RCC 7860 (cell line): ENCODE measurements around the gene HIVEP3.
A peak's percentile ranks its signal among the peaks of the same experiment; 100 is the strongest.

Experiments used
- DNase-seq: peaks from one replicate; pipeline ENCODE4 v3.0.0-alpha.2; 2015; ENCODE audit warnings: low spot score
- FAIRE-seq: peaks from 2 replicates; lab custom pipeline; 2012; peaks lifted over from hg19 to GRCh38; lab: Jason Lieb, UNC

HIVEP3 gene

DNA sequence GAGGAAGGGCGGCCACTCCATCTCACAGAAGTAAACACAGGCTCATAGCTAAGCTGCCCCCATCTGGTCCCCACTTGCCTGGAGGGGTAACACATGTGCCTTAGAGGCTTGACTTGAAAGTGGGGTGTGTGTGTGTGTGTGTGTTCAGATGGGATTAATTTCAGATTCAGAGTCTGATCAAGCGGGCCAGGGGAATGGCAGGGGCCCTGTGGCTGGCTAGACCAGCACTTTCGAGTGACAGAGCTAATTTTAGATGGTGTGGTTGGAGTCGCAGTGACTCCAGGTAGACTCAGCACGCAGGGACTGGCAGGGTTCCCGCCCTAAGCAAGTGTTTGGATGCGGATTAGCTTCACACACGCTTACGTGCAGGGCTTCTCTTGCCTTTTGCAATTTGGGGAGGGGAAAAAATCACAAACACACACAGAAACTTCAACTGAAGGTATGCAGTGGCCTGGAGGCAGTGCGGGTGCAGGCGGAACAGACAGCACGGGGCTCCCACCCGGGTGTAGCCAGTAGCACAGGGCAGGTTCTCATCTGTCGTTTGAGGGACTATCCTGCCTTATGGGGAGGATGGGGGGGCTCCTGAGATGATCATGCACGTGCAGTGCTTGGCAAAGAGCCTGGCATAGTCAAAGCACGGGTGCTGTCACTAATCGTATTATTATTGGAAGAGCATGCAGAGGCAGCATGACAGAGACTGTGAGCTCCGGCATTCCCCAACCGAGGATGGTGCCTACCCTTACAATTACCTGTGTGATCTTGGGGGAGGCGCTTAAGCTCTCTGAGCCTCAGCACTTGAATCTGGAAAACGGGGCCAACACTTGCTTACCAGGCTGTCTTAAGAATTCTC is 435.5 kb downstream of the HIVEP3 start:
- DNase-seq (no peak), FAIRE-seq (no peak)

DNA sequence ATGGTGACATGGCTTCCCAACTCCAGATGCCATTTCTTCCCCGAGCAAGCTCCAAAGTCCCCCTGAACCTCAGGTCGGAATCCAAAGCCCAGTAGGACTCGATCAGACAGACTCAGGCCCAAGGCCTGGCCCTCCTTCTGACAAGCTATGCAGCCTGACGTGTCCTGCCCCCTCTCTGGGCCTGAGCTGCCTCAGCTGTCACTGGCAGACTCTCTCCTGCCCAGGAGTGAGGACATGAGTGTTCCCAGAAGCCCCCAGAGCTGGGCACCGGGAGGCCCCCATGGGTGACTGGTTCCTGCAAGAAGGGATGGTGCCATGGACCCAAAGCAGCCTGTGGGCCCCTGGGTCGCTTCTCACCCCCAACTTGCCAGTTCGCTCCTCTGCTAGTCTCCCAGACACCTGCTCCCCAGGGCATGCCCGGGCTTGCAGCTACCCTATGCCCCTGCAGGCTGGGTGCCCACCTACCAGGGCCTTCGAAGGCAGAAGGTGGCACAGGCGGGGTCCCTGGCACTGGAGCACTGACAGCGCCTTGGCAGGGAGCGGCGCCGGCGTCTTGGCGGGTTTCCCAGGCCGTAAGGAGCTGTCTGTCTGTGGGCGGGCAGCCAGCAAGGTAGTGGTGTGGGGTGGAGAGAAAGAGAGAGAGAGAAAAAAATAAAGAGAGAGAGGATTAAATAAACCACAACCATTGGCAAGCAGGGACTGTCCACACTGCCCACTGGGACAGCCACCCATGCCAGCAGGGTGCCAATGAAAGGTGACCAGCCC is 436.5 kb downstream of the HIVEP3 start:
- peak; percentile 71 for FAIRE-seq
- DNase-seq = peak; percentile 74

DNA sequence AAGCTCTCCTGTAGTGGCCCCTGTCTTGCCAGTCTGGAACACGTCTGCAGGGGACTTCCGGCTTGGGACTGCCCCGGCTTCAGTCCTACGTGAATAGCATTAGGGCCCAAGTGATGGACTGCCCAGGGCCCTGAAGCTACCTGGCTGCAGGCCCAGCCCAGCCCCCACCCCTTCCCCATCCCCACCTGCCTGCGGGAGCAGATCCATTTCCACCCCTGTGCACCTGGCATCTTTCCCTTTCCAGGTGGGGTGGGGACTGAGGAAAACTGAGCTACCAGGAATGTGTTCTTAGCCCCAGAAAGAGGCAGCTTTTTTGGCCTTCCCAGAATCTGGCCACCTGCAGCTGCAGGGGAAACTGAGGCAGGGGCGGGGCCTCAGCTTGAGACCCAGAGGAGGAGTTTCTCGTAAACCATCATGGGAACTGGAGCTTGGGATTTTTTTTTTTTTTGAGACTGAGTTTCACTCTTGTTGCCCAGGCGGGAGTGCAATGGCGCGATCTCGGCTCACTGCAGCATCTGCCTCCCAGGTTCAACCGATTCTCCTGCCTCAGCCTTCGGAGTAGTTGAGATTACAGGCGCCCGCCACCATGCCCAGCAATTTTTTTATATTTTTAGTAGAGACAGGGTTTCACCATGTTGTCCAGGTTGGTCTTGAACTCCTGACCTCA is 437.5 kb downstream of the HIVEP3 start:
- DNase-seq = no peak
- FAIRE-seq = no peak

DNA sequence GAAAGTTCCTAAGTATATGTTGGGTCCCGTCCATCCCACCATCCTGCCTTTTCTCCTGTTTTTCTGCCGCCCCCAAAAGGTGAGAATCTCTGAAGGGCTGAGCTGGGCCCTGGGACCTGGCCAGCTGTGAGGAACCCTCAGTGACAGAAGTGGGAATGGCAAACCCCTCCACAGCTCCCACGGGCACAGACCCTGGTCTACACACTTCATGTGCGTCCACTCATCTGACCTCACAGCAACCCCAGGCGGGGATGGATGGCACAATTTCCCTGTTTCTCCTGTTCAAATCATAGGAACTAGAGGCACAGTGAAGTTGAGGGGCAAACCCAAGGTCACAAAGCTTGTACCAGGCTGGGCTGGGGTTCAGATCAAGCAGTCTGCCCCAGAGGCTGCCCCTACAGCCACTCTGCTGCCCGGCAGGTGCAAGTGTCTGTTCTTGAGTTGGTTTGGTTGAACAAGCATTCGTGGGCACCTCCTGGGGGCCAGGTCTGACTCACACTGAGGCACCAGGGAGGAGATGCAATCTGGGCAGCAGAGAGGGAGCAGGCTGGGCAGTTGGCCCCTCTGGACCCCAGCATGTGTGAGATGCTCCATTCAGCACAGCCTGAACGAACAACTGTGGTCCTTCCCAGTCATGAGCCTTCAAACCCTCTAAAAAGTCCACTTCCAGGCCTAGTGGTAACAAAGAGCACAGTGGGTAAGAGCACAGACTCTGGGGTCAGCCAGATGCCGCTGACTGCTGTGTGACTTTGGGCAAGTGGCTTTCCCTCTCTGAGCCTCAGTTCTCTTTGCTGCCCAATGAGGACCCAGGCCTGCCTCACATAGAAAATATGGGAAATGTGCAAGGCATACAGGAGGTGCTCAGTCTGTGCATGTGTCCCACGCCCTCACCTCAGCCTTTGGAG is 438.3 kb downstream of the HIVEP3 start:
- FAIRE-seq (no peak), DNase-seq (no peak)

DNA sequence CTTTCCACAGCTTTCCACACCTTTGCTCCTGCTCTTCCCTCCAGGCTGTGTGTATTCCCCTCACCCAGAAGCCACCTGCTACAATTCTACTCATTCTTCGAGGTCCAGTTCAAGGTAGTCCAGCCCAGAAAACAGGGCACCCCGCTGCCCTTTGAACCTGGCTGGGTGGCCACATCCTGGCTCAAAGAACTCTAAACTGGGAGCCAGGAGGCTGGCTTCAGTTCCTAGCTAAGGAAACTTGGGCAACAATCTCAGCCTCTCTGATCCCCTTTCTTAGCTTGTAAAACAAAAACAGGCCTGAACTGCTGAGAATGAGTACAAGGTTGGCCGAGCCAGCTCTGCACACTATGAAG is 438.9 kb downstream of the HIVEP3 start:
- FAIRE-seq = no peak
- no peak for DNase-seq

DNA sequence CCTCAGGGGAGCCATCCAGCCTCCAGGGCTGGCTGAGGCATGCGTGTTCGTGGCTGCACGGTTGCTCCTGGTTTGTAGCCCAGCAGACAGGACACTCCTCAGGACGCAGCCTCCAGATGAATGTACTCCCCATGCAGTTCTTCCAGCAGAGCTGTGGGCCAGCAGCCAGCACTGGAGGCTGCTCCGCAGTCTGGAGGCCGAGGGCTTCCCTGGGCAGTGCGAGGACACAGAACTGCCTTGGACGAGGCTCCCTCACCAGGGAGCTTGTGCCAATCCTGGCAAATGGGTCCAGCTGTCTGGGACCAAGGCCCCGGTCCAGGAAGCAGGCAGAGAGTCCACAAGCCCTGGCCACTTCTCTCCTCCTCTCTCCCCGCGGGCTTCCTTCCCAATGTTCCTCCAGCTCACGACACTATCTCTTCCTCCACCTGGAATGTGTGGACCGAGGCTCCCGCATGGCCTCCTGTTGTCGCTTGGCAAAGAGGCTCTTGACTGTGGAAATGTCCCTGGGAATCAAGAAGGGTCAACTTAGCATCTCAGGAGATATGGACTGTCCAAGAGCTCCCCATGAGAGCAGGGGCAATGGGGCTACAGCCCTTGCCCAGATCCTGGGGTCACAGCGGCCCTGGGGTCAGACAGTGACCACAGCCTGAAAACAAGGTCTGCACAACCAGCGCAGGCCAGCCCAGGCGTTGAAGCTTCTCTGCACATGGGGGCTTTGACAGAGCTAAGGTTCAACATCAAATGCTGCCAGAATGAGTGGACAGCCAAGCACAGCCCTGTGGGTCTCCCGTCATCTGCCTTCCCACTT is 439.5 kb downstream of the HIVEP3 start:
- DNase-seq (no peak), FAIRE-seq (no peak)

DNA sequence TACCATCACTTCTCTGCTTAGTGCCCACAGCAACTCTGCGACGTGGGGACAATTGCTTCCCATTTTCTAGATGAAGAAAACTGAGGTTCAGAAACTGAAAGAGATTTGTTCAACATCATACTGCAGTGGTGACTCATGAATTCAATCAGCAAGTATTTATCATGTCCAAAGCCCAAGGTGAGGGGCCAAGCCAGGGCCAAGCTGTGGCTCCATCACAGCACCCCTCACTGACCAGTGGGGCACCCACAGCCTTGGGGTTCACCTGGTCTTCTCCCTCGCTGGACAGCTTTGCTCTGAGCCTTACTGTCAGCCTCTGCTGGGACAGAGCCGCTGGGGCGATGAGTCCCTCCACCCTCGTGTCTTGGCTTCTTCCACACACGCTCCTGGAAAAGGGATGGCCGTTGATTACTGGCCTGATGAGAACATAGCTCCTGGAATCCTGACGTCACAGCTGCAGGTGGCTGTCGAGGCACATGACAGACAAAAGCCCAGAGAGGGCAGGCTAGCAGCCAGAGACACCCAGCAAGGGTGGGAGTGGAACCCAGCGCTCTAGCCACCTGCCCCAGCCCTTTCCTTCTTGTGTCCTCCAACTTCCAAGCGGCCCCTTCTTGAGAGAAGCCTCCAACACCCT is 440.5 kb downstream of the HIVEP3 start:
- FAIRE-seq (no peak), DNase-seq (no peak)

DNA sequence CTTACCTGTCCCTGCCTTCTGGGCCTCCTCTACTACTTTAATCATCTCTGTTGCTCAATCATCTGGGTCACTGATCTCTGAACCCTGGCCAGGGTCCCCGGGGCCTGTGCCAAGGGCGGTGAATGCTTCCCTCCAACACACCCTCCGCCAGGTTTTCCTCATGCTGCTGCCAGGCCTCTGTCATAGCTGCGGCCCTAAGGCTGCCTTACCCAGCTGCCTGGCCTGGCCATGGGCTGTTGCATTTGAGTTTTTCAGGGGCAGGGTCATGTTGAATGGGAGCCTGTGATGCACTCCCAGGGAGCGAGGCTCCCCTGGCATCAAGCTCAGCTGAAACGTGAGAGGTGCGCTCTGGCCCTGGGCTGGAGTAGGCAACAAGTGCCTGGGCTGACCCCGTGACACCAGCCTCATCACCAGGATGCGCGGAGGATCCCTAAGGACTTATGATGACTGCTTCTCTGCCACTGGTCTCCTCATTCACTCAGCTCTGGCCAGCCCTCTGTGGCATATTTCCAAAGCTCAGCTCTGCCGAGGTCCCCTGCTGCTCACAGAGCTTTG is 441.8 kb downstream of the HIVEP3 start:
- DNase-seq = no peak
- no peak for FAIRE-seq

DNA sequence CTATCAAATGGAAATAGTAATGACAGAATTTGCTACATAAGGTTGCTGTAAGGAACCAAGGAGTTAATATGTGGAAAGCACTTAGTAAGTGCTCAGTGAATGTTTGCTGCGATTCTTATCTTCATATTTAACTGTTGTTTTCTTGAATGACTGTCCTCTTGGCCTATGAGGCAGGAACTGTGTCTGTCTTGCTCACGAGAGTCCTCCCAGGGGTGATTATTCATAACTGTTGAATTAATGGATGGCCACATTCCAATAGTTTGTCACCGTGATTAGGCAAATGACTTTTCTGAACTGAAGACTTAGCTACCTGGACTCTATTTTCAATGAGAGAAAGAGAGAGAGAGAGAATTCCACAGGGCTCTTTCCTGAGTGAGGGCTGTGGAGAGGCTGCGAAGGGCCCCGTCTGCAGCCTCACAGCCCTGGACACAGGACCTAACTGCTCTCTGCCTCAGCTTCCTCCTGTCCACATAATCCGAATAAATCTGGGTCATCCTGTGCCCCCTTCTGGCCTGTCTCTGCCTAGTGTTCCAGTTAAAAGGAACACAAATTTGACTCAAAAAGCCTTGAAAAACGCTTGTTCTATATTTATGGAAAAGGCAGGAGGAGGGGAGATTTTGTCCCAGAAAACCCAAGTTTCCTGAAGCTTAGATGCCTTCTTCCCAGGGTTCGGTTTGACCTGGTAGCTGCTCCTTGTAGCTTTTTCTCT is 442.7 kb downstream of the HIVEP3 start:
- FAIRE-seq = no peak
- no peak for DNase-seq

DNA sequence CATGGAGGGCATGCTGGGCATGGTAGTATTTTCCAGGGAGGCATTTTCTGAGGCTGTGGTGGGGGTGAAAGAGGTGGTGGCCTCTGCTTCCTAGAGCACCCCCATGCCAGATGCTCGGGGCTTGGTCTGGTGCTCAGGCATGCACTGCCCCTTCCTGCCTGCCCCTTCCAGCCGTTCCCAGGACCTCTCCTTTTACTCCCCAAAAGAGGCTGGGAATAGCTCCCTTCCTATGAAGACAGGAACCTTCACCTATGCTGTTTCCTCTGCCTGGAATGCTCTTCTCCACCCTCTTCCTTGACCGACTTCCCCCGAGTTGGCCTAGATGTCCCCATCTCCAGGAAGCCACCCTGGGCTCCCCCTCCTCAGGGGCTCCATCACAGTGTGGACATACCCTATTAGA is 443.4 kb downstream of the HIVEP3 start:
- DNase-seq (no peak), FAIRE-seq (no peak)

DNA sequence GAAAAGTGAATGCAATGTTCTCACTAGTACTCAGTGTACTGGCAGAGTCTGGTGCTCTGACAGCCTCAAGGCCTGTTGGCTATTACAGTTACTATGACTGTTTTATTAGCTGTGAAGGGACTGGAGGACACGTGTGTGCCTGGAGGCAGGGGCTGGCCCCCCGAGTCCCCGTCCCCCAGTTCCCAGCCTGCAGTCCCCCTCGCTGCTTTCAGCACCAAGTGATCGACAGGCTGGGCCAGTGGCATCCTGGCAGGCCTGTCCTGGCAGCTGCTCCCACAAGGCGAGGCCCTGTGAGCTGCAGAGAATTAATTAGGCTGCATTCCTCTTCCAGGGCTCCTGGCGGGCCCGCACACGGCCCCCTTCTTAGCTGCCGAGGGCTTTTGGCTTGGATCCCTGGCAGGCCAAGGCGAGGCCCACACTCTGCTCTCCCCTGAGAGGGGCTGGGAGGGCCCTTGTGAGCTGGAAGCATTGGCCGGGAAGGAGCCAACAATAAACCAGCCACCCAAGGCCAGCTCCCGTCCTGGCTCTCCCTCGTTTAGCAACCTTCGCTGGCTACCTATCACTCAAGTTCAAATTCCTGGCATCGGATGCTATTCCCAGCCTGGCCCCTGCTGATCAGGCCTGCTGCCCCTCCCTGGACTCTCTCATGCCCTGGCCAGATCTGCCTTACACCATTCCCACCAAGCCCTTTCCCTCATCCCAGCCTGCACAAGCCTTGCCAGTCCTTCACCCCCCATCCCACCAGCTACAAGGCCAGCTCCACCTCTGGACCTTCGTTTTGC is 444.0 kb downstream of the HIVEP3 start:
- no peak for FAIRE-seq
- DNase-seq = no peak

DNA sequence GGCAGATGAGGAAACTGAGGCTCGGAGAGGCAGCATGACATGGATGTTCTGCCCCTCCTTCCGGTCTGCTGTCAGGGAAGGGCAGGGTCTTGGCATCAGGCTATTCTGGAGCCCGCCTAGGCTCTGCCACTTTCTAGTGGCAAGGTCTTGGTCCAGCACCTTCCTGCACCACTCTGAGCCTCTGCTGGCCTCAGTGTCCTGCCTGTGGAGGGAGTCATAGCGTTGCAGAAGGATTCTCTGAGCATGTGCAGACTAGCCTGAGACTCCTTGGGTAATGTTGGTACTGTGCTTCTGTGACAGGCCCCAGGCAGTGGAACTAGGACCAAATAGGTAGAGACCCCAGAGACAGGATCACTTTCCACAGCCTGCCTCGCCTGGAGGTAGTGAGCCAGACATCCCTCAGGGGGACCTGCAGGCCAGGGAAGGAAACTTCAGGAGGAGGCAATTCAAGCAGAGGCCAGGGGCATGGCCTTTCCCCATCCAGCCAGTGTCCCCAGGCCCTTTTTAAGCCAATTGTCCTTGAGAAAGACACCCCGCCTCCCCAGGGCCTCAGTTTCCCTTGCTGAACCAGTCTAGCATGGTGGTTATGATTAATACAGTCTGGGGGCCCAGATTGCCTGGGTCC is 444.9 kb downstream of the HIVEP3 start:
- no peak for FAIRE-seq
- DNase-seq = no peak

DNA sequence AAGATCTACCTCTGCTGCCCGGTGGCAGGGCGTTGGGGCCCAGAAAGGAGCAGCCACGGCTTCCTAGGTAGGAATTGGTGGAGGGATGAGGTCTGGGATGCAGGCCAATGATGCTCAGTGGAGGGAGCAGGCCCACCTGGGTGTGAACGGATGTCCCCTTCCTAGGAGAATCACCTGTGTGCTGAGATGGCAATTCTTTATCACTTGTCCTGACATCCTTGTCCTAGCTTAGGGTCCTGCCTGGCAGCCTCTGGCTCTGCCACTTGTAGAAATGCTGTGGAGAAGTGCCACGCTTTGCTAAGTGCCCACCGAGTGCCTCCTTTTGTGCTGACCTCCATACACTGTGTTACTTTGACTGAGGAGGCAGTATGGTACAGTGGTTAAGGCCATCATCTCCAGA is 447.1 kb downstream of the HIVEP3 start:
- no peak for FAIRE-seq
- DNase-seq = no peak

DNA sequence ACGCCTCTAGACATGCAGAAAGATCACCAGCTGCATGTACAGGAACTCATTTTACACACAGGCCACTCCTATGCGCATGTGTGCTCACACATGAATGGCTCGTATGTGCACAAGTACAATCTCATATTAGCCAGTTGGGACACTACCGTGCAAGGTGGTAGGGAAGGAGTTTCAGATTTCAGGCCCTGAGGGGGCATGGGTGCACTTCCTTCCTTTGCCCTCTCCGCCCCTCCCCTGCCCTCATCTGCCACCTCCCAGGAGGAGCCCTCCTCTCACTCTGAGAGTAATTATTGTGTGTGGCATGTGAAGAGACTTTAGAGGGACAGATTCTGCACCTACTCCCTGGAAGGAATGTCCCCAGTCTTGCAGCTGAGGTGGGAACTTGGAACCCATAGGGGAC is 449.0 kb downstream of the HIVEP3 start:
- DNase-seq = no peak
- FAIRE-seq = no peak

DNA sequence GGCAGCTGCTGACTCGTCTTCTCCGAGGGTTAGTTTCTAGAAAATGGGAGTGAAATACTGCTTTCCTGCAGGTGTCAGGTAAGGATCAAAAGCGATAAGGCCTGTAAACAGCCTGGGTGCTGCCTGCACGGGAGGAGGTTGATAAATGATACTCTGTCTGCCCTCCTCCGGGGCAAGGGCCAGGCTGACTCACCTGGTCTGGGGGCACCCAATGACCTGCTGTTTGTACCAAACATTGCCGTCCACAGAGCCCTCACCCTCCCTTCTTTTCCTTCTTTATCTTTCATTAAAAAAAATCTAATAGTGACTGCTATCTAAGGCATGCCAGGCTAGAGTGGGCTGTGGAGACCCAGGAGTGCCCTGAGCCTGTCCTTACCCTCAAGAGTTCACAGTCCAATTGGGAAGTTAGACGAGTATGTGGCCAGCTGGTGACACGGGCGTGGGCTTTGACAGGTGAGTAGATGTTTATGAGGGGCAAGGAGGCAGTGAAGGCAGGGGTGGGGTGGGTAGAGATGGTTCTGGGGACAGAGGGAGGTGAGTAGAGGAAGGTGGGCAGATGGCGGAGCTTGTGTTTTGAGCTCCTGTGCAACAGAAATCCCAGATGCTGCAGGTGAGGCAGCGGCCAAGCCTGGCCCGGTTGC is 450.5 kb downstream of the HIVEP3 start:
- no peak for FAIRE-seq
- DNase-seq = no peak

DNA sequence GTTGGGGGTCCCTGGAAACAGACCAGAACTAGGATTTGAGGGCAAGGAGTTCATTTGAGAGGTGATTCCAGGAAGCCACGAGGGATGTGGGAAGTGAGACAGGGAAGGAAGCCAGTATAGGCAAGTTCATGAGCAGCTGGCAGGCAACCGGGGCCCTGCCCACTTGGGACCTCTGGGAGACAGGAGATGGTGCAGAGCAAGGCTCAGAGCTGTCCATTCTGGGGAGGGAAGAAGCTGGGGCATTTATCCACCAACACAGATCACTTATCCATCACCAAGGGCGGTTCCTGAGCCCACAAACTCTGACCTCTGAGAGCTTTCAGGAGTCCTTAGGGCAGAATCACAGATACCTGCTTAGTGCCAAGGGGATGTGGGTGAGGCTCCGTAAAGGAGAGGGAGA is 451.0 kb downstream of the HIVEP3 start:
- no peak for DNase-seq
- FAIRE-seq = no peak

DNA sequence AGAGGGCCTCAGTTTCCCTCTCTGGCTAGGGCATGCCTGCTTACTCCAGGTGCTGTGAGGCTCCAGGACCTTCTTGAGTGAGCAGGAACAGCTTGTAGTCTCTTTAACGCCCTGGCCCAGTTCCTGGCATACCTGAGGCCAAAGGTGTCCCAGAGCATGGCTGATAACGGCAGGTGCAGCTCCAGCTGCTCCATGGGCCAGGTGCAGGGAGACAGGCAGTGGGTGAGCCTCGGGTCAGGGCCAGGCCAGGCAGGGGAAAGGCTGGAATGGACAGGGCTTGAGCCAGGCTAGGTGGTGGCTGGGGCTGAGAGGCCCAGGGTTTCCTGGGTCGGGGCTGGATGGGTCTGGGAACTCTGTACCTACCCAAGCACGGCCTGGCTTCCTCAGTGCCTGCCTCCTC is 452.6 kb downstream of the HIVEP3 start:
- DNase-seq = no peak
- FAIRE-seq = no peak
